Stomach (tissue), 9 donors: ENCODE results near the gene MYH14. TPM values are rescaled to one million over a fixed set of nuclear protein-coding genes. Genes with fewer than 3 reads are reported as not detected.
A peak's percentile ranks its signal among the peaks of the same experiment; 100 is the strongest.

Source experiments
- DNase-seq, 2 donors: peaks; one replicate each; pipeline versions ENCODE4 v3.0.0 to v3.0.0-alpha.2; 2013 to 2019
- H3K27ac ChIP-seq, 5 donors: fragments of 200-600 bp in 4 of 5; sonication (generic) in 4 of 5; one replicate each; pipeline ENCODE4 v1.5.1; 2013 to 2019; ENCODE audit warnings: mild to moderate bottlenecking in 1 of 5, moderate library complexity in 1 of 5
- H3K27me3 ChIP-seq, 3 donors: fragments of 200-600 bp; sonication (generic); one replicate each; pipeline ENCODE4 v1.5.1; 2017 to 2019; ENCODE audit warnings: mixed run types in 1 of 3
- H3K36me3 ChIP-seq, 4 donors: fragments of 200-600 bp; sonication (generic); 1 replicate in 3 of 4; 2 replicates in 1 of 4; pipeline ENCODE4 v1.5.1; 2016 to 2019
- H3K4me1 ChIP-seq, 4 donors: fragments of 200-600 bp; sonication (generic); one replicate each; pipeline ENCODE4 v1.5.1; 2016 to 2019
- H3K4me3 ChIP-seq, 4 donors: fragments of 200-600 bp; sonication (generic) in 3 of 4; one replicate each; pipeline ENCODE4 v1.5.1; 2016 to 2019; ENCODE audit warnings: mild to moderate bottlenecking in 1 of 4
- H3K9me3 ChIP-seq, 4 donors: fragments of 200-600 bp; sonication (generic); one replicate each; pipeline ENCODE4 v1.5.1; 2016 to 2019
- CTCF ChIP-seq, 7 experiments: fragments of 450-650 bp in 4 of 7; fragments of 200-600 bp in 3 of 7; sonication (generic) in 3 of 7; IDR thresholded peaks; one replicate each; pipeline ENCODE4 v1.5.1; 2016 to 2019; ENCODE audit warnings: antibody characterized with exemption in 7 of 7, control low read depth in 2 of 7, mild to moderate bottlenecking in 1 of 7
- EP300 ChIP-seq: sonication (generic); formaldehyde crosslinking; IDR thresholded peaks from one replicate; pipeline ENCODE4 v1.6.1; 2017; ENCODE audit warnings: antibody characterized with exemption
- POLR2A ChIP-seq, 4 donors: fragments of 450-650 bp; IDR thresholded peaks; one replicate each; pipeline ENCODE4 v1.6.1; 2016; ENCODE audit warnings: antibody characterized with exemption in 4 of 4, control low read depth in 2 of 4, mild to moderate bottlenecking in 1 of 4, moderate library complexity in 1 of 4
- POLR2AphosphoS5 ChIP-seq, 3 donors: sonication (generic); formaldehyde crosslinking; IDR thresholded peaks; one replicate each; pipeline ENCODE4 v1.6.1; 2016; ENCODE audit warnings: antibody characterized with exemption in 3 of 3
- WGBS, 5 donors: extraction: QIAGEN DNeasy Blood & Tissue Kit in 3 of 5; methylation state at CpG; one replicate each; pipeline versions ENCODE4 v1.1.5 to v1.1.7; 2013 to 2018; 5-methylcytosine and 5-hydroxymethylcytosine counted together
- intact Hi-C: fragments of 100-400 bp; cut with DNase I; formaldehyde crosslinking; loops from one replicate; pipeline ENCODE4 v1.15.1; 2023; ENCODE audit warnings: low total_unique reads
- polyA plus RNA-seq, 3 donors: library from polyadenylated mRNA; stranded (reverse); fragments of 200-250 nt; gene quantifications; one replicate each; pipeline ENCODE4 v1.2.3, GENCODE V29; 2013
- total RNA-seq, 5 donors: library from RNA; depleted of rRNA; stranded (reverse); fragments of >200 nt; gene quantifications; one replicate each; pipeline versions ENCODE4 v1.1.0 to v1.2.3, GENCODE V29; 2014 to 2016
- donor health status: healthy with polysubstance abuse.
- donor health status: Bipolar disorder and iron deficiency.
- donor health status: healthy.

Gene MYH14
- total and polyA plus RNA-seq, 8 donors, result 21.6 to 392 (median 43.4) TPM

GRCh38 chr19:50312967-50313811 lies 109.8 kb downstream of the MYH14 start:
- Histone ChIP-seq H3K36me3 (peaks cover 0 to 21% (median 11%) of the 10 kb centered on the region in 4 donors), H3K27ac (no peak overlapping the region), H3K27me3 (peaks cover 18 to 96% (median 68%) of the 10 kb centered on the region in 3 donors), H3K9me3 (no peaks in the 10 kb centered on the region), H3K4me1 (peaks cover 0 to 15% (median 5%) of the 10 kb centered on the region in 4 donors), H3K4me3 (no peak overlapping the region)
- 9 to 14% (median 11%) methylated on average over 20 to 27 of the region's 27 CpGs for WGBS, 5 donors
- TF ChIP-seq POLR2A (IDR thresholded peaks at IDR 0.05) (no peak), CTCF (IDR thresholded peaks at IDR 0.05) (no peak), POLR2AphosphoS5 (IDR thresholded peaks at IDR 0.05) (no peak)
- no peak for DNase-seq
- intact Hi-C loops, result no loop called here

- WGBS, 5 donors, result 2 to 6% (median 4%) methylated on average over 15 to 20 of the region's 20 CpGs
- Histone ChIP-seq H3K4me1 (peaks cover 0 to 15% (median 5%) of the 10 kb centered on the region in 4 donors), H3K4me3 (no peak overlapping the region), H3K36me3 (peaks cover 0 to 13% (median 6%) of the 10 kb centered on the region in 4 donors), H3K9me3 (no peaks in the 10 kb centered on the region), H3K27me3 (peaks cover 18 to 97% (median 68%) of the 10 kb centered on the region in 3 donors), H3K27ac (no peak overlapping the region)
- TF ChIP-seq POLR2AphosphoS5 (IDR thresholded peaks at IDR 0.05) (no peak), CTCF (IDR thresholded peaks at IDR 0.05) (no peak), POLR2A (IDR thresholded peaks at IDR 0.05) (no peak), EP300 (no peak)
- intact Hi-C loops, result no loop called here
- DNase-seq, result peak in 1 of 2 donors; percentile 45
Measured at GRCh38 chr19:50313812-50314536, 110.6 kb downstream of the MYH14 start.

- Histone ChIP-seq H3K9me3 (no peaks in the 10 kb centered on the region), H3K36me3 (peaks cover 0 to 3% (median under 1%) of the 10 kb centered on the region in 4 donors), H3K27ac (no peak overlapping the region), H3K4me1 (peaks cover 0 to 15% (median 5%) of the 10 kb centered on the region in 4 donors), H3K4me3 (no peak overlapping the region), H3K27me3 (peaks cover 18 to 97% (median 68%) of the 10 kb centered on the region in 3 donors)
- 2 to 4% (median 3%) methylated on average over 34 to 40 of the region's 40 CpGs for WGBS, 5 donors
- no peak for DNase-seq
- intact Hi-C loops, result no loop called here
- no peak for TF ChIP-seq CTCF (IDR thresholded peaks at IDR 0.05)
- TF ChIP-seq EP300, result no peak
- no peak for TF ChIP-seq POLR2AphosphoS5 (IDR thresholded peaks at IDR 0.05)
- no peak for TF ChIP-seq POLR2A (IDR thresholded peaks at IDR 0.05)
Measured at GRCh38 chr19:50314724-50315708, 111.6 kb downstream of the MYH14 start.
